SK-N-SH (cell line): ENCODE data around the gene SFXN3. TPM values are rescaled to one million over a fixed set of nuclear protein-coding genes. Genes with fewer than 3 reads are reported as not detected.

Source experiments
- CTCF ChIA-PET: fragments of 300-600, 350-600 bp; formaldehyde crosslinking; extraction: SDS; loops from one replicate; lab custom pipeline; 2021; lab: Yijun Ruan, JAX
- POLR2A ChIA-PET: fragments of 350-600 bp; sonication (Branson Sonifier 250); formaldehyde crosslinking; extraction: SDS; loops from one replicate; lab custom pipeline; 2020; ENCODE audit warnings: antibody characterized with exemption, inconsistent platforms; lab: Yijun Ruan, JAX
- DNase-seq: peaks from one replicate; pipeline ENCODE4 v3.0.0; 2012
- H2AFZ ChIP-seq: fragments of 200-600 bp; sonication (generic); 2 replicates; pipeline ENCODE4 v1.8.1; 2016; ENCODE audit warnings: antibody characterized with exemption, mild to moderate bottlenecking, low read depth
- H3F3A ChIP-seq: fragments of 200-600 bp; sonication (generic); replicated peaks from 2 replicates; pipeline ENCODE3; 2016; ENCODE audit warnings: antibody characterized with exemption, mild to moderate bottlenecking; ENCODE audit not compliant: insufficient read depth
- H3K27ac ChIP-seq, 2 experiments: fragments of 200-500 bp in 1 of 2; fragments of 200-600 bp in 1 of 2; sonication (Bioruptor generic) in 1 of 2; sonication (generic), shearing (Covaris generic) in 1 of 2; 2 replicates each; pipeline versions ENCODE4 v1.5.1 to v1.6.1; 2014 to 2016; ENCODE audit warnings: low read depth in 2 of 2, inconsistent platforms in 1 of 2, low read length in 1 of 2, mild to moderate bottlenecking in 1 of 2, mixed read lengths in 1 of 2
- H3K27me3 ChIP-seq: fragments of 200-600 bp; sonication (generic), shearing (Covaris generic); 2 replicates; pipeline ENCODE4 v1.6.1; 2016; ENCODE audit warnings: mixed run types; ENCODE audit not compliant: insufficient read depth
- H3K36me3 ChIP-seq, 2 experiments: fragments of 200-500 bp in 1 of 2; fragments of 200-600 bp in 1 of 2; sonication (Bioruptor generic) in 1 of 2; sonication (generic) in 1 of 2; replicated peaks in 1 of 2; 2 replicates each; pipeline versions ENCODE3 to v1.5.1; 2014 to 2016; ENCODE audit warnings: low read length in 1 of 2, mild to moderate bottlenecking in 1 of 2; ENCODE audit not compliant: insufficient read depth in 2 of 2, control insufficient read depth in 1 of 2
- H3K4me1 ChIP-seq, 2 experiments: fragments of 200-500 bp in 1 of 2; fragments of 200-600 bp in 1 of 2; sonication (Bioruptor generic) in 1 of 2; sonication (generic), shearing (Covaris generic) in 1 of 2; 2 replicates each; pipeline versions ENCODE4 v1.5.1 to v1.6.1; 2014 to 2016; ENCODE audit warnings: low read depth in 1 of 2, low read length in 1 of 2, mixed run types in 1 of 2; ENCODE audit not compliant: insufficient read depth in 2 of 2, control insufficient read depth in 1 of 2
- H3K4me2 ChIP-seq: fragments of 200-600 bp; sonication (generic), shearing (Covaris generic); 2 replicates; pipeline ENCODE4 v1.6.1; 2017; ENCODE audit warnings: mixed run types
- H3K4me3 ChIP-seq, 2 experiments: fragments of 200-500 bp in 1 of 2; fragments of 200-600 bp in 1 of 2; sonication (Bioruptor generic) in 1 of 2; sonication (generic), shearing (Covaris generic) in 1 of 2; 2 replicates each; pipeline versions ENCODE4 v1.5.1 to v1.8.1; 2014 to 2016; ENCODE audit warnings: low read depth in 2 of 2, inconsistent platforms in 1 of 2, low read length in 1 of 2, mild to moderate bottlenecking in 1 of 2, mixed read lengths in 1 of 2, moderate library complexity in 1 of 2
- H3K79me2 ChIP-seq: fragments of 200-600 bp; sonication (generic); 2 replicates; pipeline ENCODE4 v1.8.1; 2017; ENCODE audit warnings: mild to moderate bottlenecking; ENCODE audit not compliant: insufficient read depth
- H3K9ac ChIP-seq: fragments of 200-600 bp; sonication (generic); 2 replicates; pipeline ENCODE4 v1.6.1; 2017; ENCODE audit warnings: mixed run types
- H3K9me2 ChIP-seq: fragments of 200-600 bp; sonication (generic); 2 replicates; pipeline ENCODE4 v1.6.1; 2017; ENCODE audit warnings: mixed run types
- H3K9me3 ChIP-seq: fragments of 200-600 bp; sonication (generic); 2 replicates; pipeline ENCODE4 v1.6.1; 2017; ENCODE audit warnings: mixed run types, mild to moderate bottlenecking, moderate library complexity
- H4K20me1 ChIP-seq: fragments of 200-600 bp; sonication (generic); 2 replicates; pipeline ENCODE4 v1.6.1; 2017; ENCODE audit warnings: mild to moderate bottlenecking, mixed run types; ENCODE audit not compliant: insufficient read depth
- CHD2 ChIP-seq: fragments of 150-350 bp; IDR thresholded peaks from 2 replicates; pipeline ENCODE4 v1.6.1; 2018; ENCODE audit warnings: low read length; ENCODE audit not compliant: partially characterized antibody
- EP300 ChIP-seq, 2 experiments: IDR thresholded peaks; 2 replicates each; pipeline versions ENCODE4 v1.4.0 to v1.6.1; 2012; ENCODE audit warnings: borderline replicate concordance in 1 of 2, low read depth in 1 of 2, low read length in 1 of 2
- FOSL2 ChIP-seq: IDR thresholded peaks from 2 replicates; pipeline ENCODE4 v1.4.0; 2012; ENCODE audit warnings: low read depth, mild to moderate bottlenecking, moderate library complexity, borderline replicate concordance
- GATA2 ChIP-seq: sonication (generic); formaldehyde crosslinking; IDR thresholded peaks from 2 replicates; pipeline ENCODE4 v1.5.0; 2020; ENCODE audit warnings: mild to moderate bottlenecking, missing genetic modification reagents
- IRF3 ChIP-seq: fragments of 150-350 bp; IDR thresholded peaks from 2 replicates; pipeline ENCODE4 v1.6.1; 2016; ENCODE audit warnings: mild to moderate bottlenecking, low read depth, low read length
- NRF1 ChIP-seq: IDR thresholded peaks from 2 replicates; pipeline ENCODE4 v1.6.1; 2012; ENCODE audit warnings: low read depth, mild to moderate bottlenecking, low read length
- PBX3 ChIP-seq: IDR thresholded peaks from 2 replicates; pipeline ENCODE4; 2012
- POLR2AphosphoS5 ChIP-seq: IDR thresholded peaks from 2 replicates; pipeline ENCODE4 v1.6.1; 2012; ENCODE audit warnings: low read depth, low read length
- RFX5 ChIP-seq: IDR thresholded peaks from 2 replicates; pipeline ENCODE4 v1.6.1; 2012; ENCODE audit warnings: mild to moderate bottlenecking, improper control_type of control experiment, low read length
- SIN3A ChIP-seq: IDR thresholded peaks from 2 replicates; pipeline ENCODE4 v1.6.1; 2012; ENCODE audit warnings: low read depth, mild to moderate bottlenecking, low read length, moderate library complexity, borderline replicate concordance
- SMC3 ChIP-seq: IDR thresholded peaks from 2 replicates; pipeline ENCODE4 v1.6.1; 2012; ENCODE audit warnings: low read depth, low read length, improper control_type of control experiment
- TCF12 ChIP-seq: IDR thresholded peaks from 2 replicates; pipeline ENCODE4 v1.4.0; 2012
- YY1 ChIP-seq: IDR thresholded peaks from 2 replicates; pipeline ENCODE4 v1.4.0; 2012; ENCODE audit warnings: low read depth, mild to moderate bottlenecking
- whole genome bisulfite sequencing: methylation state at CpG from one replicate; pipeline ENCODE4 v1.1.6; 2017; ENCODE audit warnings: low lambda C conversion rate; 5-methylcytosine and 5-hydroxymethylcytosine counted together
- polyA plus RNA-seq, 3 experiments: library from polyadenylated mRNA; depleted of rRNA; stranded (reverse); fragments of >200 nt; gene quantifications; 2 replicates each; pipeline ENCODE4 v1.2.3, GENCODE V29; 2012
- TF ChIP-seq, protein P1 (sequence below): IDR thresholded peaks from 2 replicates; pipeline ENCODE4 v1.4.0; 2012; ENCODE audit warnings: low read depth, borderline replicate concordance

SFXN3 gene
- polyA plus RNA-seq, 1 of the 3 experiments (the other 2 are of a cell fraction), result 142 TPM

- TF ChIP-seq NRF1 (no peak), FOSL2 (no peak)
- TF ChIP-seq, protein P1, sequence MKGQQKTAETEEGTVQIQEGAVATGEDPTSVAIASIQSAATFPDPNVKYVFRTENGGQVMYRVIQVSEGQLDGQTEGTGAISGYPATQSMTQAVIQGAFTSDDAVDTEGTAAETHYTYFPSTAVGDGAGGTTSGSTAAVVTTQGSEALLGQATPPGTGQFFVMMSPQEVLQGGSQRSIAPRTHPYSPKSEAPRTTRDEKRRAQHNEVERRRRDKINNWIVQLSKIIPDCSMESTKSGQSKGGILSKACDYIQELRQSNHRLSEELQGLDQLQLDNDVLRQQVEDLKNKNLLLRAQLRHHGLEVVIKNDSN, result no peak
- 87% methylated on average over 7 of the region's 7 CpGs for WGBS
- H3F3A ChIP-seq, result peaks cover 4% of the 10 kb centered on the region
- no peak overlapping the region for H3K9ac ChIP-seq
- no peaks in the 10 kb centered on the region for H3K79me2 ChIP-seq
- H3K4me2 ChIP-seq, result no peak overlapping the region
- H3K36me3 ChIP-seq, result no peaks in the 10 kb centered on the region
- peaks cover 33% of the 10 kb centered on the region; the same call in 1 of the 2 replicates for H3K27me3 ChIP-seq
- POLR2A ChIA-PET, result interaction anchor here (1.0 kb wide), 1 partner anchor 8 kb away, joined by 3 read pairs; no protein-coding TSS in a partner anchor
- H3K4me3 ChIP-seq, result no peak overlapping the region
- CTCF ChIA-PET, result interaction anchor here (0.7 to 18.9 kb wide), 13 partner anchors 10 to 68 kb away, joined by 3 to 234 read pairs (median 4); partner anchors contain the start of gene KAZALD1
- H3K27ac ChIP-seq, result no peak overlapping the region
- no peaks in the 10 kb centered on the region for H4K20me1 ChIP-seq
- no peak overlapping the region for H2AFZ ChIP-seq
- DNase-seq, result no peak
- no peaks in the 10 kb centered on the region; a peak in 1 of 4 replicates for H3K4me1 ChIP-seq
- H3K9me3 ChIP-seq, result no peaks in the 10 kb centered on the region
- H3K9me2 ChIP-seq, result no peaks in the 10 kb centered on the region
Measured at GRCh38 chr10:101071885-101072433, 40.9 kb downstream of the SFXN3 start.

- Histone ChIP-seq H3K4me2 (no peak overlapping the region), H2AFZ (no peak overlapping the region), H3K4me1 (no peaks in the 10 kb centered on the region), H3K27ac (no peak overlapping the region), H3K9me3 (no peaks in the 10 kb centered on the region), H3K4me3 (no peak overlapping the region), H4K20me1 (no peaks in the 10 kb centered on the region), H3K27me3 (peaks cover 34% of the 10 kb centered on the region; the same call in 1 of the 2 replicates), H3K9ac (no peak overlapping the region), H3K79me2 (no peaks in the 10 kb centered on the region)
- CTCF ChIA-PET, result interaction anchor here (1.5 to 32.9 kb wide), 5 partner anchors 10 to 67 kb away, joined by 4 to 972 read pairs (median 9); partner anchors contain the start of genes KAZALD1 and TLX1
- WGBS, result 78% methylated on average over 9 of the region's 9 CpGs
- DNase-seq, result no peak
- no peak for TF ChIP-seq SMC3
- TF ChIP-seq IRF3, result no peak
- TF ChIP-seq SIN3A, result no peak
- no peak for TF ChIP-seq PBX3
- TF ChIP-seq EP300 (IDR thresholded peaks at IDR 0.05; ENCODE audit: borderline replicate concordance in 1 of 2, low read depth in 1 of 2, low read length in 1 of 2), result no peak
- TF ChIP-seq CHD2, result no peak
- TF ChIP-seq POLR2AphosphoS5, result no peak
- no peak for TF ChIP-seq GATA2 (CRISPR knock-in tag)
- no peak for TF ChIP-seq TCF12
- no peak for TF ChIP-seq RFX5
- no peak for TF ChIP-seq YY1
- TF ChIP-seq, all 33 proteins: peak for 0
- POLR2A ChIA-PET, result no interaction called here
- peaks cover 4% of the 10 kb centered on the region for H3F3A ChIP-seq
- H3K9me2 ChIP-seq, result no peaks in the 10 kb centered on the region
- no peaks in the 10 kb centered on the region for H3K36me3 ChIP-seq
Measured at GRCh38 chr10:101072923-101073322, 41.9 kb downstream of the SFXN3 start.
